Endometrium (tissue), 2 donors: ENCODE data around the gene TCEAL7.
"Not testable (repeated sequence)": the region's sequence is repeated elsewhere in the genome, so short reads cannot be mapped to it uniquely, and the experiment has no call there.

Experiments
- FAIRE-seq: peaks from 2 replicates; lab custom pipeline; 2012; peaks lifted over from hg19 to GRCh38; lab: Jason Lieb, UNC
- donor health status: control.
- donor health status: control.

Gene TCEAL7, protein sequence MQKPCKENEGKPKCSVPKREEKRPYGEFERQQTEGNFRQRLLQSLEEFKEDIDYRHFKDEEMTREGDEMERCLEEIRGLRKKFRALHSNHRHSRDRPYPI

DNA sequence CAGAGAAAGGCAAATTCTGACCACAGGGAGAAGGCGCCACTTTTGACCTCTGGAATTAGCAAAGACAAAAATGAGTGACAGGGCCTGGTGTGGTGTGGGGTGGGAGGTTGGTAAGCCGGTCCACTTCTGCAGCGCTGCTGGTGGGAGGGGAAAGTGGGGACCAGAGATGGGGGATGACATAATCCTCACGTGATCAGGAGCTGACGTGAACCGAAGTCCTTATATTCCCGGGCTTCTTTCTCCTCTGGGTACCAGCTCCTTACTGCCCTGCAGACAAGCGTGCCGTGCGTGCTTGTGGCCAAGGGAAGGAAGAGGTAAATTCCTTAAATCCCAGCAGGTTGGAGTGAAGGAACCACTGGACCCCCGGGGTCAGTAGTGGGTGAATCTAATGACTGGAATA is at the start of gene TCEAL7:
TCEAL7 (plus strand) TSS at position 249 of the 400 bp plus-strand sequence. CDS start 1,165 bp downstream, outside the sequence.
- no peak for FAIRE-seq

DNA sequence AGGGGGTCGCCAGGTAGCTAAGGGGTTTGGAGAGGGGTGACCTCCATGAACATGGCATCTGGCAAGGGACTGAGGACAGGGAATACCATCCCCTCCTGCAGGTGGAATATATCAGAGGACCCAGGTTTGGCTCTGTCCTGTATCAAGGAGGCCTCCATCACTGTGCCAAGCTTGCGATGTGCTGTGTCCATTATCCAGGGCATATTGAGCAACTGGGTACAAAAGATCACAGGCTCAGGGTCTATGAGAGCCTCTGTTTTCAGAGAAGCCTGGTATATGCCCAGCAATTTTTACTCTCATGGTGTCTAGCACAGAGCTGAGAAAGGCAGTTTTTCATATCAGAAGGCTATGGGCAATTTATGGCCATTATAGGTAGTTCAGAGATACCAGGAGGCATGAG is 36.9 kb upstream of the TCEAL7 start:
- no peak for FAIRE-seq

DNA sequence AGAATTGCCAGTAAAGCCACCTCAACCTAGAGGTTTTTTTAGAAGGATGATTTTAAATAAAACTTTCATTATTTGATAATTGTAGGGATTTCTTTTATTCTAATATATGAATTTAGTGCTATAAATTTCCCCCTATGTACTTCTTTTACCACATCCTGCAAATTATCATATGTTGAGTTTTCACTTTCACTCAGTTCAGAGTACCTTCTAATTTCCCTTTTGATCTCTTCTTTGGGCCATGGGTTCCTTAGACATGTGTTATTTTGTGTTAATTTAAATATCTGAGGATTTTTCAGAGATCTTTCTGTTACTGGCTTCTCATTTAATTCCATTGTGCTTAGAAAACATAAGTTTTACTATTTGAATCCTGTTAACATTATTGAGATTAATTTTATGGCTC is 25.3 kb upstream of the TCEAL7 start:
- FAIRE-seq: no peak

DNA sequence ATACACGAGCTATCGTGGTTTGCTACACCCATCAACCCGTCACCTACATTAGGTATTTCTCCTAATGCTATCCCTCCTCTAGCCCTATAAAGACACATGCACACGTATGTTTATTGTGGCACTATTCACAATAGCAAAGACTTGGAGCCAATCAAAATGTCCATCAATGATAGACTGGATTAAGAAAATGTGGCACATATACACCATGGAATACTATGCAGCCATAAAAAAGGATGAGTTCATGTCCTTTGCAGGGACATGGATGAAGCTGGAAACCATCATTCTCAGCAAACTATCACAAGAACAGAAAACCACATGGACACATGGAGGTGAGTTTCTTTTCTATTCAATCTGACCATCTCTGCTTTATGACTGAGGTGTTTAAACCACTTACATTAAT is 24.4 kb upstream of the TCEAL7 start:
- FAIRE-seq: not testable (repeated sequence)

DNA sequence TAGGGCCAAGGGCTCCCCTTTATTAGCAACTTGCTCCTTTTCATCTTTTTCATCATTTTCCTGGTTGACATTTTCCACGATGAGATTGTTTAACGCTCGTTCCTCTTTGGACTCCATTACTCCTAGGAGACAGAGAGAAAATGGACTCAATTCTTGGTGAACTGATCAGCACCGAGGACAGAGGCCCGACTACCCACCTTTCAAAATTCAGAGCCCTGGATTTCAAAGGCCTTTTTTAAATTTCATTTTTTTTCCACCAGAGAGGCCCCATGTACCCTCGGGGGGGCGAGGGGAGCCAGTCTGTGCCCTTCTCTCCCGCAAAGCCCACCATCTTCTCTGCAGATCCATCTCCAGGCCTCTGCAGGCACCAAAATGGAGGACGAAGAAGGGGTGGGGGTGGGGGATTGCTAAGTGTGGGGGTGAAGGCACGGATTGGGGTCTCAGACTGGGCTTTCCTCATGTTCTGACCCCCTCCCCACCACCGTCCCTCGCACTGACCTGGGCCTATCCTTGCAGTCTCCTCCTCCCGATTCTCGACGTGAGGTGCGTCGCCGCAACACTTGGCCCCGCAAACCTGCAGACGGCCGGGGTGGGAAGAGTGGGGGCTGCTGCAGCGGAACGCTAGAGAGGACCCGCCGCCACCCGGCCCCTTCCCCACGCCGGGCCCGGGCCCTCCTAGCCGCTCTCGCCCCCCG is 20.0 kb upstream of the TCEAL7 start:
- FAIRE-seq: no peak

DNA sequence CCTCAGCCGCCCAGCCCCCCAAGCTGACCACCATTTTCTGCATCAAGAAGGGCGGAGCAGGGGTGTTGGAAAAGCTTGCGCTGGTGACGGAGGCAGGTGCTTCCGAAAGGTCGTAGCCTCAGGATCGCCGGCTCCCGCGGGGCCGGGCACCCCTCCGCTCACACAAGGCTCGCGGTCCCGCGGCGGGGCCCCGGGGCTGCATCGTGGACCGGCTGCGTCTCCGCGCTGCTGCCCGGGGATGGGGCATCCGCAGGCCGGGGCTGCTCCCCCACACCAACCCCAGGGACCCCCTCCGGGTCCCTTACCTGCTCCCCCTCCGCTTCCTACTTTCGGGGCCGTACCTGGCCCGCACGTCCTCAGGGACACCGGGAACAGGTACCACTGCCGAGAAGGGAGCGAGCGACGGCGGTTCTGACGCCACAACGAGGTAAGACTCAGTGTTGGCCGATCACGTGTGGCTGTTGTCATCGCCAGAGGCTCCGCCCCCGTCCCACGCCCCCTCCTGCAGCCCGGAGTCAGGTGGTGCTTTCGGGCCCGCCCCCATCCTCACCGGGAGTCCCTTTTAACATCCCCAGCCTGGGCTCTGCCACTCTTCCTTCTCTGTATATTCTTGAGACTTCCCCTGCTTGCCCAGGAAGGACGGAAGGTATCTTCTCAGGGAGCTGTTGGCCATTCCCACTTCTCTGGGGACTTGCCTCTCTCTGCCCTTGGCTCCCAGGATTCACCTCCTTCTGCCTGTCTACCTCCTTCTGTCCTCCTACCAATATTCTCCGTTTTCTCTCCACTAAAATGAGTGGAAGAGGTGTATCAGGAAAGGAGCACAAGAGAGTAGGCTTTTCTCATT is 19.3 kb upstream of the TCEAL7 start, which contains the start of gene BEX2:
BEX2 (minus strand) TSS at position 436 of the 844 bp plus-strand sequence. CDS start 1,014 bp downstream, outside the sequence.
- no peak for FAIRE-seq

DNA sequence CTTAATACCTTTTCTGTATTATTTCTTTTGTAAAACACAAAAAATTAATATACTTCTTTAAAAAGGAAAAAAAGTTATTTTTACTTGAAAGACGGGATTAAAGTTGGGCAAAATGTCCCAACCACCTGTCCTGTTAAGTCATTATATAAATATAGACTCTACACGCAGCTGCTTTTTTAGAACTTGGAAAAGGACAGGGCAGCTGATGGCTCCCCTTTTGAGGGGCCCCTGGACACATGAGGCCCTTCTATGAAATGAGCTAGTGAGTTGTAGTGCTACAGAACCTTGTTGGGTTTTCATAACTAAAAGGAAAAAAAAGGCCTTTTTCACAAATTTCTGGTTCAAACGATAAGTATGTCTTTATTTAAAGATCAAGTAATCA is 18.6 kb upstream of the TCEAL7 start:
- no peak for FAIRE-seq

DNA sequence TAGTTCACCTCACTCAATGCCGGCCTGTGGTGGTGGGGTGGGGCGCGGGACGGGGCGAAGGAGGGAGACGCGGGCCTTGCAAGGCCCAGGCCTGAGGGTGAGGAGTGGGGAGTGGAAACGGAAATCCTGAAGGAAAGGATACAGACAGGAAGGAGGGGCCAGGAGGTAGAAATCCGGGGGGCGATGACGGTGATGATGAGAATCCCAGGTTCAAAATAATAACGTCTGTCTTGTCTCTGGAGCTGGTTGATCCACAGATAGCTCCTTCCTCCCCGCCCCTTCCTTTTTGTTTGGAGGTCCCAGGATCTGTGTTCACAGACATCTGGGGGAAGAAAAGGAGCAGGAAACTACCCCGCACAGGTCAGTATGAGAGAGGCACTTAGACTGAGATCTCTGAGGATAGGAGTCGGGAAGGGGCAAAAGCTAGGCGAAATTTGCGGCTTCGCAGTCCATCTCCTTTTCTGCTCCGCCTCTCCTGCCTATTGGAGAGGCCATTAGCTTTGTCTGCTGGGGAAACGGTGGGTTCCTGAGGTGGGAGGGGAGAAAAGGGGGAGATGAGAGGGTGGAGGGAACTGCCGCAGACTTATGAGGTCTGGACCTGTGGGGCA is 746 bp downstream of the TCEAL7 start:
- FAIRE-seq: no peak

DNA sequence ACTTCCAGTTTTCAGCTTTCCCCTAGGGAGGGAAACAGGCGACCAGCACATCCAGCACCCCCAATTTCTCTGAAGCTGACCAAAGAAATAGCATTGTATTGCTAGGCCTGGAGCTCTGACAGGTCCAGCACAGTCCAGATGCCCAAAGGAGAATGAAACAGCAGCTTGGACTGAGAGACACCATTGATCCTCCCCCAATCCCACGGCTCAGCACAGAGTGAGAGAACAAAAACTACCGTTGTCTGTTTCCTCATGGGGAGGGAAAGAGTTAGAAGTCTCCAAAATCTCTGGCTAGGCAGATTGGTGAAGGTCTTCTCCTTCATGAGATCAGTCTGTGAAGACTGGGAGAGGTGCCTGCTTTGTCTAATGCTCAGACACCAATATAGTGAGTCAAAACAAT is 8.6 kb downstream of the TCEAL7 start:
- FAIRE-seq: no peak

DNA sequence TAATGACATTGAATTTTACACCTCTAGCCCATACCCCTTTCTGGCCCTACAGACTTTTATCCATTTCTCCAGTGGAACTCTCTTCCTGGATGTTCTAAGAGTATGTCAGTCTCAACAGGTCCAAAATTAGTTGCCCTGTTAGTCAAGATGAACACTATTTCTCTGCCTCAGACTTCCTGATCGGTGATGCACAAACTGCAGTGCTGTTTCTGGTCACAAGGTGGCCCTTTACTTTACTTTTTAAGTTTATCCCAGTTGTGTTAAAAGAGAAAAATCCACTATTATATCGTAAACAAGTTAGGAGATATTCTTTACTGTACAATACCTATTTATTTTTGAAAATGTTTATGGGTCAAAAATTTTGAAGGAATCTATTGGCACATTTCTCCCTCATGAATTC is 13.1 kb downstream of the TCEAL7 start:
- peak; percentile 50 for FAIRE-seq

DNA sequence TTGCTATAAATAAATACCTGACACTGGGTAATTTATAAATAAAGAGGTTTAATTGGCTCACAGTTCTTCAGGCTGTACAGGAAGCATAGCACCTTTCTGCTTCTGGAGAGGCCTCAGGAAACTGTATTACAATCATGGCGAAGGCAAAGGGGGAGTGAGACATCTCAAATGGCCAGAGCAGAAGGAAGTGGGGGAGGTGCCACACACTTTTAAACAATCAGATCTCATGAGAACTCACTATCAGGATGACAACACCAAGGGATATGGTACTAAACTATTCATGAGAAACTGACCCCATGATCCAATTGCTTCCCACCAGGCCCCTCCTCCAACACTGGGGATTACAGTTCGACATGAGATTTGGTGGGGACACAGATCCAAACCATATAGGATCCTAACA is 14.6 kb downstream of the TCEAL7 start:
- FAIRE-seq: no peak

DNA sequence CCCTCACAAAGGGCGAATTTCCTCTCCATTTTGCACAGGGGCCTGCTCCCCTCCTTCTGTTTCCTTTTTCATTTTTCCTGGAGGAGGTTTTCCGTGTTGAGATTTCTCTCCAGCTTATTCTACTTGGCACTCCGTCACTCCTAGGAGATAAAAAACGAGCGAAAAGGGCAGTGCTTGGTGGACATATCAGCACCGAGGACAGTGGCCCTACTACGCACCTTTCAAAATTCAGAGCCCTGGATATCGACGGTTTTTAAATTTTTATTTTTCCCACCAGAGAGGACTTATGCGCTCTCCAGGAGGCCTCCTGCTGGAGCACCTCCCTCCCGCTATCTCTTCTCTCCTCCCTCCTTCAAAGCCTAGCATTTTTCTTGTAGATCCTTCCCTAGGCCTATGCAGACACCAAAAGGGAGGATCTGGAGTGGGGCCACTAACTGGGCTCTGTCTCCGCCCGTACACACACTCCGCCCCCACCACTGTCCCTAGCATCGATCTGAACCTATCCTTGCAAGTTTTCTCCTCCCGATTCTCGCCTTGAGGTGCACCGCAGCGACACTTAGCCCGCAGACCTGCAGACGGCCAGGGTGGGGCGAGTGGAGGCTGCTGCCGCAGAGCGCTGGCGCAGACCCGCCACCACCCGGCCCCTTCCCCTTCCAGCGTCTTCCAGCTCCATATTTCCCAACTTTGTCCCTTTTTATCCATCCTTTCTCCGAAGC is 17.8 kb downstream of the TCEAL7 start:
- FAIRE-seq: no peak

DNA sequence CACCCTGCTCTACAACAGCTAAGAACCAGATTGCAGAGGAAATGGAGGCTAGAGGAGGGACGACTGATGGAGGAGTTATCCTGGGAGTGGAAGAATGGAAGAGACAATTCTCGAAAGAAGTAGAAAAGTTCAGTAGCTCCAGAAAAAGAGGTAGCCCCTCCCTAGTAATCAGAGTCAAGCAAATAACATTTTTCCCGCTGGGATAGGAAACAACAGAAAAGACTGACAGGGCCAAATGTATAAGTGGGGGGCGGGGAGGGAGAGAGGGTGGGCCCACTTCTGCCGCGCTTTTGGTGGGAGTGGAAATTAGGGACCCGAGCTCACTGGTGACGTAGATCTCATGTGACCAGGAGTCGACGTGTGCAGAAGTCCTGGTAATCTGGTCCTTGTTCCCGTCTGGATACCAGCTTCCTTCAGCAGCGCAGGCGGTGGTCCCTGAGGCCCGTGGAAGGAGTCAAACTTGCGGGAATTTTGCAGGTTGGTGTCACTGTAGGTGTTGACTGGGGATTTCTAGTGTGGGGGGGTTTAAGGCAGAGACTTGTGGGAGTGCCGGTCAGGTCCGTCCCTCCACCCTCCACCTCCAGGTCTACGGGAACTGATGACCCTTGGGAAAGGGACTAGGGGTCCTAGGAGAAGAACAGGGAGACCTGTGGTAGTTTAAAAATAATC is 26.2 kb downstream of the TCEAL7 start, which contains the start of gene TCEAL9:
TCEAL9 (plus strand) TSS at position 377 of the 669 bp plus-strand sequence. CDS start 1,179 bp downstream, outside the sequence.
- no peak for FAIRE-seq

DNA sequence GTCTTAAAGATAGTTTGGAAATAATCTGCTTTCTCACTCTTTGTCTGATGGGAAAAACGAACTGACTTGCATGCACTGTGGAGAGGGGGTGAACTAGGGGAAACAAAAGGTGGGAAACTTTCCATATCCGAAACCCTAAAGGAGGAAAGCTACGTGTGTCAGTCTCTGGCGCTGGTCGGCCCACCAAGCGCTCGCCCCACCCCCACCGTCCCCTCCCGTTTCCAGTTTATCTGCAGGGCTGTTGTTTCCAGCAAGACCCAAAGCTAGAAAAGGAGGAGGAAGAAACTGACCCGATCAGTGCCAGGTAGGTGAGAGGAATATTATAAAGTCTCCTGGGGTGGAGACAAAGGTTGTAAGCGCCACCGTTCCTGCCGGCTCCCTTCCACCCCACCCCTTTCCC is 26.8 kb downstream of the TCEAL7 start:
- no peak for FAIRE-seq

DNA sequence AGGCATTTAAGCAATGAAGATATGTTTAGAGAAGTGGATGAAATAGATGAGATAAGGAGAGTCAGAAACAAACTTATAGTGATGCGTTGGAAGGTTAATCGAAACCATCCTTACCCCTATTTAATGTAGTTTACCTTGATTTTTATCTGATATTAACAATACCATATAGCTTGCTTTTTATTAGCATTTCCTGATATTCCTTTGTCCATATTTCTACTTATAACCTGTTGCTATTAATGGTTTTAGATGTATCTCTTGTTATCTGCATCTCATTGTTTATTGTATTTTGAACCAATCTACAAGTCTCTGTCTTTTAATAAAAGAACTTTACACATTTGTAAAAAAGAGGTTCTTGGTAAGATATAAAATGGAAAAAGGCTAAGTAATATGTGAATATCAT is 27.8 kb downstream of the TCEAL7 start:
- FAIRE-seq: peak; percentile 15

DNA sequence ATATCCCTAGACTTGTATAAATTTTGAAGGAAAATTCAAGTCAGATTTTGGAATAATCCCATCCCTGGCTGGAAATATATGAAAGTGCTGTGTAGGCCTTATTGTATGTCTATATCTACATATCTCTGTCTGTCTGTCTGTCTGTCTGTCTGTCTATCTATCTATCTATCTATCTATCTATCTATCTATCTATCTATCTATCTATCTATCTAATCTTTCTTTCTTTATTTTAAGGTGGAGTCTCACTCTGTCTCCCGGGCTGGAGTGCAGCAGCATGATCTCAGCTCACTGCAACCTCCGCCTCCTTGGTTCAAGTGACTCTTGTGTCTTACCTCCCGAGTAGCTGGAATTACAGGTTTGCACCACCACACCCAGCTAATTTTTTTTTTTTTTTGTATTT is 29.6 kb downstream of the TCEAL7 start:
- FAIRE-seq: not testable (repeated sequence)

DNA sequence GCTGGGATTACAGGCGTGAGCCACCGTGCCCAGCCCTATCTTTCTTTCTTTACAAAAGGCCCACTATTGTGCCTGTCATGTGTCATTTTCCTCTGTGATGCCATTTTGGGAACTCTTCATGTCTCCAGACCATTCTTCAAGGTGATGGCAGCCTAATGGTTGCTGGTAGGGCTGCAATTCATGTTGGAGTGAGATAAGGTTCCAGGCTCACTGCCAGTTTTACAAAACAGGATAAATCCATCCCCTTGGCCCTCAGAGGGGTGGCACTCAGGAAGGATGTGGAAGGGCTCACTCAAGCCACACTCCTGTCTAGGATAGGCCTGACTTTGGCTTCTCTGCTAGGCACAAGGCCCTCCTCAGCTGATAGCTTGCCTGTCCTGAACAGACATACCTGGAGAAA is 30.1 kb downstream of the TCEAL7 start:
- no peak for FAIRE-seq

DNA sequence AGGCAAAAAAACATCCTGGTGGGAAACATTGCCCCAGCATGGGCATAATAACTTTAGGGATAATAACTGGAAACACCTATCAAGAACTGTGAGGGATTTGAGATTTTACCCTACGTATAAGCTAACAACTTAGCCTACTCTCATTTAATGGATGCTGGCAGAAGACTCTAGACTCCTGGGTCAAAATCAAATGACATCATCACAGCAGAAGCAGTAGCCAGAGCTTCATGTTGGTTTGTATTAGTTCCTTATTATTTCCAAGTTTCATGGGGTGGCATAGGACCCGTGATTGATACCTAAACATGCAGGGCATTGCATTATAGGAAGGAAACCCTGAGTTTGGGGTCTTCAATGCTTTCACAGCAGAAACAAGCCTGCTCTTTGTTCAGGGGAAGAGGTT is 30.9 kb downstream of the TCEAL7 start:
- FAIRE-seq: no peak

DNA sequence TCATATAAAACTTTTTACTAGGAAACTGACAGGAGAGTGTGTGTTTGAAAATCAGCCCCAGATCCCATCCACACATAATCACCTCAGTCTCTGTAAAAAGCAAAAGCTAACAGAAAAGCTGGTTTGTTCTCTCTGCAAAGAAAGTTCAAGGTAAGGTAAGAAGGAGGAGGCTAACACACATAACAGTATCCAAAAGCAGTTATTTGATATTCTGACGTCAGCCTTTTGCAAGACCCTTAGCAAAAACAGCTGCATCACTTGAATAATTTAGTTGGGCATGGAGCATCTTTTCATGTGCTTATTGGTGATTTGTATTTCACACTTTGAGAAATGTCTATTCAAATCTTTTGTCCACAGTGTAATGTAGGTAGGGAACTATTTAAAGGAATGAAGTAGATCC is 31.8 kb downstream of the TCEAL7 start:
- no peak for FAIRE-seq

DNA sequence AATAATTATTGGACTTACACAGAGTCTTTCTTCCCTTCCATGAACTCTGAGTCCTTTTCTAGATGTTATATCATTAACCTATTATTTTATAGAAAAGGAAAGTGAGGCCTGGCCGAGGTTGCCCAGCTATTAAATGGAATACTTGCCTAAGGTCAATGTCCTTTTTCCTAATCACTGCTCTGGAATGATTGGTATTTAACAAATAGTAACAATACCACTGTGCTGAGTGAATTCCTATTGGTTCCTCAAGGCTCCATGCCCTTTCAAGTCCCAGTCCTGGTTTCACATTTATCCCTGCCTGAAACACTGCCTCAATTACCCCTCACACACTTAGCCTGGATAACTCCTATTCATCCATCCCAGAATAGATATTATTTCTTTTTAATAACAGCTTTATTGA is 32.4 kb downstream of the TCEAL7 start:
- FAIRE-seq: no peak

DNA sequence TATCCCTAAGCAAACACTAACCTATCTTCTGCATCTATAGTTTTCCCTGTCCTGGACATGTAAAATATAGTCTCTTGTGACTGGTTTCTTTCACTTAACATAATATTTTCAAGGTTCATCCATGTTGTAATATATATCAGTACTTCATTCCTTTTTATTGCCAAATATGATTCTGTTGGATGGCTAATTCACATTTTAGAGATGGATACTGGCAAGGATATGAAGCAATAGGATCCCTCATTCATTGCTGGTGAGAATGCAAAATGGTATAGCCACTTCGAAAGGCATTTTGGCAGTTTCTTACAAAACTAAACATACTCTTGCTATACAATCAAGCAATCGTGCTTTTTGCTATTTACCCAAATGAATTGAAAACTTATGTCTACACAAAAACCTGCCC is 33.0 kb downstream of the TCEAL7 start:
- no peak for FAIRE-seq
